NT2/D1 (cell line): Measurements from ENCODE around the gene WDR12.

Source experiments
- YY1 ChIP-seq: IDR thresholded peaks from 2 replicates; pipeline ENCODE4 v1.6.1; 2011; ENCODE audit not compliant: insufficient read length, insufficient read depth
- ZNF274 ChIP-seq: IDR thresholded peaks from 2 replicates; pipeline ENCODE4 v1.6.1; 2011; ENCODE audit warnings: mild to moderate bottlenecking, low read depth, low read length

DNA sequence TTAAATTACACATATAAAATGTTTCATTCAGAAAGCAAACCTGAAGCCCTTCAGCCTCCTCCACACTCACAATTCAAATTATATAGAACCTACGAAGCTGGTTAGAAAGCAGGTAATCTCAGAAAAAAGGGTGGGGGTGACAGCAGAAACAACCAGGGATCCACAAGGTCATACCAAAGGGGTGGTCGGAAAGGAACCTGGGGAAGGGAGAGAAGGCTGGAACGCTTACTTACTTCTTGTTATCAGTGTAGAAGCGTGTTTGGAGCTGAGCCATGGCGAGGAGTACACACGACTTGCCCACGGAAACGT lies 316 bp downstream of the WDR12 start:
- TF ChIP-seq ZNF274 (no peak), YY1 (no peak)
